Measurements from ENCODE around the gene EFNA4.
A peak's percentile ranks its signal among the peaks of the same experiment; 100 is the strongest.

GRCh38 chr1:155107309-155108264 lies 44.0 kb downstream of the EFNA4 start:
- TF ChIP-seq POLR2AphosphoS5 (IDR thresholded peaks at IDR 0.05; ENCODE audit: low read depth, low read length) (no peak), CTCF (IDR thresholded peaks at IDR 0.05 in 2 of 3, conservative IDR thresholded peaks at IDR 0.05 in 1 of 3; ENCODE audit: borderline replicate concordance in 1 of 3, insufficient read depth in 1 of 3, low read depth in 2 of 3, low read length in 2 of 3) (0 out of 6 replicates have a peak, but pooled peaks of 1 of the 3 experiments have one; percentile 10), ZBTB33 (IDR thresholded peaks at IDR 0.05; ENCODE audit: extremely low read depth, insufficient replicate concordance, low read length) (no peak), CEBPB (IDR thresholded peaks at IDR 0.05; ENCODE audit: low read depth) (no peak), CBX3 (IDR thresholded peaks at IDR 0.05; ENCODE audit: low read depth) (no peak), EZH2 (IDR thresholded peaks at IDR 0.05) (no peak), REST (IDR thresholded peaks at IDR 0.05; ENCODE audit: low read depth) (no peak), YY1 (IDR thresholded peaks at IDR 0.05; ENCODE audit: extremely low read depth, insufficient replicate concordance, low read depth, low read length) (no peak), SIN3A (IDR thresholded peaks at IDR 0.05; ENCODE audit: low read depth) (no peak), RAD21 (IDR thresholded peaks at IDR 0.05; ENCODE audit: low read depth) (peak; percentile 14; the same call in 1 of the 2 replicates), EZH2phosphoT487 (IDR thresholded peaks at IDR 0.05; ENCODE audit: borderline replicate concordance) (no peak), POLR2A (IDR thresholded peaks at IDR 0.05; ENCODE audit: borderline replicate concordance, extremely low read depth, insufficient read depth, insufficient read length) (no peak), ELF1 (IDR thresholded peaks at IDR 0.05; ENCODE audit: borderline replicate concordance, low read depth) (no peak), MAX (IDR thresholded peaks at IDR 0.05) (no peak)
